Endothelial cell of umbilical vein (primary cell): ENCODE results near the gene RDX.

Experiments
- EZH2 ChIP-seq: IDR thresholded peaks from 2 replicates; pipeline ENCODE4 v1.6.1; 2012; ENCODE audit warnings: borderline replicate concordance, low read depth, mild to moderate bottlenecking, moderate library complexity, low read length, inconsistent platforms; ENCODE audit not compliant: severe bottlenecking
- FOS ChIP-seq: IDR thresholded peaks from 2 replicates; pipeline ENCODE4 v1.6.1; 2011; ENCODE audit warnings: mild to moderate bottlenecking, low read length, moderate library complexity, borderline replicate concordance; ENCODE audit not compliant: insufficient read depth
- POLR2A ChIP-seq: IDR thresholded peaks from 2 replicates; pipeline ENCODE4 v1.6.1; 2012; ENCODE audit warnings: low read depth, mild to moderate bottlenecking, control low read depth, low read length
- POLR2AphosphoS5 ChIP-seq: IDR thresholded peaks from 2 replicates; pipeline ENCODE4 v1.6.1; 2012; ENCODE audit warnings: low read depth, mild to moderate bottlenecking, control low read depth, low read length, moderate library complexity; ENCODE audit not compliant: insufficient read depth
- TF ChIP-seq, protein P1 (sequence below), 2 donors: IDR thresholded peaks; 1 replicate in 1 of 2; 2 replicates in 1 of 2; pipeline ENCODE4 v1.5.1; 2011; ENCODE audit warnings: low read length in 2 of 2, mild to moderate bottlenecking in 2 of 2, moderate library complexity in 2 of 2, control low read depth in 1 of 2, inconsistent platforms in 1 of 2, low read depth in 1 of 2; ENCODE audit not compliant: insufficient read depth in 1 of 2; ENCODE audit errors: extremely low read depth in 1 of 2

DNA sequence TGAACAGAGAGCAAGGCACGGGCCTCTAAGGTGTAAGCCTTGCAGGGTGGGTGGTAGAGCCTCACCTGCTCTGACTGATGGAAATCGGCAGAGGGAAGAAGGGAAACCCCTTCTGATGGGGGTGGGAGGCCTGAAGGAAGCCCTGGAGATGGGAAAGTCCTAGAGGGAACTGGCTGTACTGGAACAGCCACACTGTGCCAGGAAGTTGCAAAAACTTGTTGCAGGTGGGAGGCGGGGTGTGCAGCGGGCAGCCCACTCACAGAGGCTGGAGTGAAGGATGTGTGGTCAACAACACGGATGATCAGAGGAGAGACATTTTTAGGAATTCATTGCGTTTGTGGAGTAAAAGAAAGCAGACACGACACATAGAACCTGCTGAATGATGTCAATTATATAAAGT, 112.0 kb downstream of the RDX start:
- TF ChIP-seq, protein P1, sequence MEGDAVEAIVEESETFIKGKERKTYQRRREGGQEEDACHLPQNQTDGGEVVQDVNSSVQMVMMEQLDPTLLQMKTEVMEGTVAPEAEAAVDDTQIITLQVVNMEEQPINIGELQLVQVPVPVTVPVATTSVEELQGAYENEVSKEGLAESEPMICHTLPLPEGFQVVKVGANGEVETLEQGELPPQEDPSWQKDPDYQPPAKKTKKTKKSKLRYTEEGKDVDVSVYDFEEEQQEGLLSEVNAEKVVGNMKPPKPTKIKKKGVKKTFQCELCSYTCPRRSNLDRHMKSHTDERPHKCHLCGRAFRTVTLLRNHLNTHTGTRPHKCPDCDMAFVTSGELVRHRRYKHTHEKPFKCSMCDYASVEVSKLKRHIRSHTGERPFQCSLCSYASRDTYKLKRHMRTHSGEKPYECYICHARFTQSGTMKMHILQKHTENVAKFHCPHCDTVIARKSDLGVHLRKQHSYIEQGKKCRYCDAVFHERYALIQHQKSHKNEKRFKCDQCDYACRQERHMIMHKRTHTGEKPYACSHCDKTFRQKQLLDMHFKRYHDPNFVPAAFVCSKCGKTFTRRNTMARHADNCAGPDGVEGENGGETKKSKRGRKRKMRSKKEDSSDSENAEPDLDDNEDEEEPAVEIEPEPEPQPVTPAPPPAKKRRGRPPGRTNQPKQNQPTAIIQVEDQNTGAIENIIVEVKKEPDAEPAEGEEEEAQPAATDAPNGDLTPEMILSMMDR (IDR thresholded peaks at IDR 0.05; ENCODE audit: extremely low read depth in 1 of 2, insufficient read depth in 1 of 2, low read depth in 1 of 2, low read length in 2 of 2): no peak
- TF ChIP-seq FOS: no peak
- no peak for TF ChIP-seq POLR2A
- no peak for TF ChIP-seq EZH2
- TF ChIP-seq POLR2AphosphoS5: no peak
